ENCODE measurements around the gene KCNA5. TPM values are rescaled to one million over a fixed set of nuclear protein-coding genes. Genes with fewer than 3 reads are reported as not detected.

The KCNA5 gene
- total and polyA plus RNA-seq, 2 donors (not counting 1 experiment from before 2014, with no cell fraction given), result 0.20 to 0.72 TPM

DNA sequence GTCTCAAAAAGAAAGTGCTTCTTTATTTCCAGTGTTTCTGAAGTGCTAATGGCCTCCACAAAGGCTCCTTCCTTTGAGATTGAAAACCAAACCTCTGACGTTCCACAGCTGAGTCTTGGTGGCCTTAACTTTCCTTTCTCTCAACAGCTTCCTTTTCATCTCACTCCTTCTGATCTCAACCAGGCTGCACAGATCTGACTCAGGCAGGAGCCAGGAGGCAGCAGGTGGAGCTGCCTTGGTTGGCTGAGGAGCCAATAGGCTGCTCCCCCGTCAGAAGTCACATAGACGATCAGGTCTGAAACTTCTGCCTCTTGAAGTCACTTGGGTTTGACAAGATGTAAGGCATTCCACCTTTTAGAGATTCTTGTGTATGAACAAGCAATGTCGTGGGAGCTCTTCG lies 9.1 kb upstream of the KCNA5 start:
- WGBS (ENCODE audit: insufficient coverage), result 68% methylated on average over 2 of the region's 5 CpGs
- H3K27ac Mint-ChIP-seq, result no peak overlapping the region

DNA sequence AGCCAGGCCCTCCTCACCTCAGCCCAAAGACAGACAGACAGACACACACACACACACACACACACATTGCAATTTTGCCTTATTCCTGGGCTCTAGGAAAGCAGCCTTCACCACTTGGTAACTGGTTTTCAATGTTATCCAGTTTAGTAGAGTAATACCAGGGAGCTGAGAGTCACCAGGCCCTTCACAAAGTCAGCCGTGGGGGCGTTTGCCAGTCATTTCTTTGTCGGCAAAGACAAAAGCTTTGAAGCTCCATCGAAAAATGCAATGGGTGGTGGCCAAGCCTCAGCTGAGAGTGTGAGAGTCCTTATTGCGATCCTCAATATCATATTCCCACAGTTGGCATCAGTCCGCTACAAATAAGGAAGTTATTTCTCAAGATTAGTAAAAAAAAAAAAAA lies 8.1 kb upstream of the KCNA5 start:
- Histone ChIP-seq H3K27me3 (replicated peaks in 1 of 4; ENCODE audit: control extremely low read depth in 1 of 4, control insufficient read depth in 3 of 4, insufficient read depth in 4 of 4, low read length in 3 of 4) (peaks cover 0 to 5% (median 0%) of the 10 kb centered on the region in 4 experiments), H3K4me2 (replicated peaks; ENCODE audit: low read depth, low read length, poor library complexity, severe bottlenecking) (no peak overlapping the region), H3K36me3 (replicated peaks in 1 of 2; ENCODE audit: control extremely low read depth in 1 of 2, control insufficient read depth in 1 of 2, extremely low read depth in 1 of 2, insufficient read depth in 2 of 2, low read length in 1 of 2) (no peaks in the 10 kb centered on the region), H4K20me1 (ENCODE audit: control insufficient read depth, insufficient read depth, low read length, poor library complexity, severe bottlenecking) (no peaks in the 10 kb centered on the region), H3K9me3 (ENCODE audit: control extremely low read depth in 1 of 3, control insufficient read depth in 2 of 3, insufficient read depth in 1 of 3, low read length in 2 of 3) (no peaks in the 10 kb centered on the region), H3K9ac (ENCODE audit: low read length) (no peak overlapping the region), H3K79me2 (ENCODE audit: control insufficient read depth, insufficient read depth, low read length) (no peaks in the 10 kb centered on the region), H3K27ac (ENCODE audit: low read length in 2 of 2) (no peak overlapping the region), H3K4me1 (ENCODE audit: control insufficient read depth in 2 of 2, insufficient read depth in 2 of 2, low read length in 2 of 2) (peaks cover 7 to 8% of the 10 kb centered on the region in 2 donors), H2AFZ (ENCODE audit: insufficient read depth, low read depth, low read length, poor library complexity, severe bottlenecking) (no peak overlapping the region), H3K4me3 (ENCODE audit: control extremely low read depth in 1 of 5, extremely low read depth in 1 of 5, insufficient read depth in 1 of 5, low read depth in 2 of 5, low read length in 4 of 5) (no peak overlapping the region)
- intact Hi-C loops (cut with micrococcal nuclease), result no loop called here
- POLR2A ChIA-PET, result no interaction called here
- H3K27me3 Mint-ChIP-seq, result peaks cover 33% of the 10 kb centered on the region
- ATAC-seq (ENCODE audit: low read depth) (no peak), DNase-seq (no peak)
- no peaks in the 10 kb centered on the region for H3K4me1 Mint-ChIP-seq
- H3K9me3 Mint-ChIP-seq (ENCODE audit: insufficient read depth), result no peaks in the 10 kb centered on the region
- H3K27ac Mint-ChIP-seq, result no peak overlapping the region
- no peak overlapping the region for H3K4me3 Mint-ChIP-seq
- 100% methylated on average over 1 of the region's 6 CpGs for WGBS (ENCODE audit: insufficient coverage)
- no peak for TF ChIP-seq EZH2 (IDR thresholded peaks at IDR 0.05; ENCODE audit: borderline replicate concordance, insufficient read depth, low read depth, low read length, poor library complexity, severe bottlenecking)
- no peak for TF ChIP-seq CTCF (IDR thresholded peaks at IDR 0.05)
- CTCF ChIA-PET, result interaction anchor here (0.9 kb wide), 1 partner anchor 12 kb away, joined by 3 read pairs; no protein-coding TSS in a partner anchor

More for the DNA sequence above, 9.1 kb upstream of the KCNA5 start:
- Histone ChIP-seq H3K27me3 (replicated peaks in 1 of 4; ENCODE audit: control extremely low read depth in 1 of 4, control insufficient read depth in 3 of 4, insufficient read depth in 4 of 4, low read length in 3 of 4) (peaks cover 0 to 5% (median 0%) of the 10 kb centered on the region in 4 experiments), H4K20me1 (ENCODE audit: control insufficient read depth, insufficient read depth, low read length, poor library complexity, severe bottlenecking) (no peaks in the 10 kb centered on the region), H3K79me2 (ENCODE audit: control insufficient read depth, insufficient read depth, low read length) (no peaks in the 10 kb centered on the region), H3K9ac (ENCODE audit: low read length) (no peak overlapping the region), H3K4me2 (replicated peaks; ENCODE audit: low read depth, low read length, poor library complexity, severe bottlenecking) (no peak overlapping the region), H3K36me3 (replicated peaks in 1 of 2; ENCODE audit: control extremely low read depth in 1 of 2, control insufficient read depth in 1 of 2, extremely low read depth in 1 of 2, insufficient read depth in 2 of 2, low read length in 1 of 2) (no peaks in the 10 kb centered on the region), H3K9me3 (ENCODE audit: control extremely low read depth in 1 of 3, control insufficient read depth in 2 of 3, insufficient read depth in 1 of 3, low read length in 2 of 3) (no peaks in the 10 kb centered on the region), H3K4me3 (ENCODE audit: control extremely low read depth in 1 of 5, extremely low read depth in 1 of 5, insufficient read depth in 1 of 5, low read depth in 2 of 5, low read length in 4 of 5) (no peak overlapping the region), H3K4me1 (ENCODE audit: control insufficient read depth in 2 of 2, insufficient read depth in 2 of 2, low read length in 2 of 2) (no peaks in the 10 kb centered on the region), H2AFZ (ENCODE audit: insufficient read depth, low read depth, low read length, poor library complexity, severe bottlenecking) (no peak overlapping the region), H3K27ac (ENCODE audit: low read length in 2 of 2) (no peak overlapping the region)
- no peaks in the 10 kb centered on the region for H3K4me1 Mint-ChIP-seq
- peaks cover 23% of the 10 kb centered on the region for H3K27me3 Mint-ChIP-seq
- intact Hi-C loops (cut with micrococcal nuclease), result no loop called here
- no peak for TF ChIP-seq CTCF (IDR thresholded peaks at IDR 0.05)
- no peak for TF ChIP-seq EZH2 (IDR thresholded peaks at IDR 0.05; ENCODE audit: borderline replicate concordance, insufficient read depth, low read depth, low read length, poor library complexity, severe bottlenecking)
- H3K4me3 Mint-ChIP-seq, result no peak overlapping the region
- no peak for DNase-seq
- no peak for ATAC-seq (ENCODE audit: low read depth)
- H3K9me3 Mint-ChIP-seq (ENCODE audit: insufficient read depth), result no peaks in the 10 kb centered on the region
- CTCF ChIA-PET, result interaction anchor here (1.3 to 2.6 kb wide), 3 partner anchors 9 to 49 kb away, joined by 3 to 13 read pairs (median 10); no protein-coding TSS in a partner anchor
- POLR2A ChIA-PET, result no interaction called here

Data from B cell (primary cell).